ENCODE measurements around the gene SLC25A6. TPM values are rescaled to one million over a fixed set of nuclear protein-coding genes. Genes with fewer than 3 reads are reported as not detected.

Gene SLC25A6
- total RNA-seq, 2 experiments from 2014 or later, result 460 to 476 TPM

GRCh38 chrX:1385253-1386223 lies 6.4 kb downstream of the SLC25A6 start:
- H3K36me3 Mint-ChIP-seq (ENCODE audit: low read depth), result peaks cover 63% of the 10 kb centered on the region
- H3K4me1 Mint-ChIP-seq (ENCODE audit: low read depth), result peaks cover 25% of the 10 kb centered on the region
- ChIA-PET POLR2A (no interaction called here), CTCF (no interaction called here)
- no peak for TF ChIP-seq CTCF (IDR thresholded peaks at IDR 0.05)
- no peaks in the 10 kb centered on the region for H3K27me3 Mint-ChIP-seq
- no peak overlapping the region for H3K27ac Mint-ChIP-seq
- H3K9me3 Mint-ChIP-seq, result no peaks in the 10 kb centered on the region
- ATAC-seq (no peak), DNase-seq (no peak)
- intact Hi-C loops (cut with micrococcal nuclease), result no loop called here
- no peak overlapping the region for H3K4me3 Mint-ChIP-seq

GRCh38 chrX:1384658-1385252 lies 7.2 kb downstream of the SLC25A6 start:
- Mint-ChIP-seq H3K4me1 (ENCODE audit: low read depth) (peaks cover 22% of the 10 kb centered on the region), H3K27me3 (no peaks in the 10 kb centered on the region), H3K4me3 (no peak overlapping the region), H3K27ac (no peak overlapping the region), H3K9me3 (no peaks in the 10 kb centered on the region), H3K36me3 (ENCODE audit: low read depth) (peaks cover 57% of the 10 kb centered on the region)
- TF ChIP-seq CTCF (IDR thresholded peaks at IDR 0.05), result no peak
- ATAC-seq (no peak), DNase-seq (no peak)
- POLR2A ChIA-PET, result no interaction called here
- intact Hi-C loops (cut with micrococcal nuclease), result no loop called here
- CTCF ChIA-PET, result no interaction called here

GRCh38 chrX:1380672-1381233 lies 11.2 kb downstream of the SLC25A6 start:
- ATAC-seq, result no peak
- ChIA-PET CTCF (no interaction called here), POLR2A (no interaction called here)
- TF ChIP-seq CTCF (IDR thresholded peaks at IDR 0.05), result no peak
- no peak overlapping the region for H3K27ac Mint-ChIP-seq
- no peaks in the 10 kb centered on the region for H3K4me1 Mint-ChIP-seq (ENCODE audit: low read depth)
- H3K36me3 Mint-ChIP-seq (ENCODE audit: low read depth), result peaks cover 21% of the 10 kb centered on the region
- H3K9me3 Mint-ChIP-seq, result no peaks in the 10 kb centered on the region
- DNase-seq, result no peak
- no peaks in the 10 kb centered on the region for H3K27me3 Mint-ChIP-seq
- intact Hi-C loops (cut with micrococcal nuclease), result no loop called here
- no peak overlapping the region for H3K4me3 Mint-ChIP-seq

GRCh38 chrX:1378306-1378759 lies 13.6 kb downstream of the SLC25A6 start:
- intact Hi-C loops (cut with micrococcal nuclease), result no loop called here

More at GRCh38 chrX:1378306-1378759, 13.6 kb downstream of the SLC25A6 start:
- no peak for DNase-seq
- ATAC-seq, result no peak
- CTCF ChIA-PET, result no interaction called here
- H3K27ac Mint-ChIP-seq, result no peak overlapping the region
- TF ChIP-seq CTCF (IDR thresholded peaks at IDR 0.05), result no peak
- H3K4me1 Mint-ChIP-seq (ENCODE audit: low read depth), result no peaks in the 10 kb centered on the region
- no peak overlapping the region for H3K4me3 Mint-ChIP-seq
- POLR2A ChIA-PET, result no interaction called here
- H3K36me3 Mint-ChIP-seq (ENCODE audit: low read depth), result peaks cover 5% of the 10 kb centered on the region
- H3K27me3 Mint-ChIP-seq, result no peaks in the 10 kb centered on the region
- no peaks in the 10 kb centered on the region for H3K9me3 Mint-ChIP-seq

All from activated CD8-positive, alpha-beta T cell treated with anti-CD3 and anti-CD28 coated beads for 36 hours (primary cell).